Measurements from ENCODE around the gene SH3GL2.

Gene SH3GL2

DNA sequence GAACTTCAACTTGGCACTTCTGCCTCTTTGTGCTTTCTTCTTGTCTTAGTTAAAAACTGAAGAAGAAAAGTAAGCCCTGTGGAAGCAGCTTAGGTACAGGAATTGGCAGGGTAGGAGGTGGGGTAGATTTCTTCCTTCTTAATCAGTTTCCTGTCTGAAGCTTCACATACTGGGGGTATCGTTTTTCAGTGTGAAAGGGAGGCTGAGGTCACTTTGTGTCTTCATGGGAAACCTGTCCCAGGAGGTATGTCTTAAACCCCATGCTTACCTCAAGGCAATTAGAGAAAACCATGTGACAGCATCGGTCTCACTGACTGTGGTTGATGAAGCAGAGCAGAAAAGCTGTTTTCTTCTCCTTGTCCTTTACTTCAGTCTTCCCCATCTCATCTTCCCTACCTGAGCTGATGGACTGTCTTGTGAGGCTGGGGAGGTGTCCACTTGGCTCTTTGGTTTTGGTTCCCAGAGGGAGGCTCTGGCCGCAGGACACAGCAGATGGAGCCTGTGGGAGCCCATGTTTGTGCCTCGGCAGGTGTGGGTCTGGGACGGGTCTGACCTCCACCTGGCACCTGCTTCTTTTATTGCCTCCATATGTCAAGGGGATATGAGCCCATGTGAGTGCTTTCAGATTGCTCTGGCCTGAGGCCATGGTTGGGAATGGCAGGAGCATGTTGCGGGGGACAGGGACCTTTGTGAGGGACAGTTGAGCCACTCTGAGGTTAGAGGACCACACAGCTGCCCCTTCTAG, 47.0 kb downstream of the SH3GL2 start:
- H3K4me3 ChIP-seq (ENCODE audit: low read length in 2 of 2), result no peak overlapping the region
- H3K36me3 ChIP-seq (ENCODE audit: control insufficient read depth in 2 of 2, insufficient read depth in 2 of 2, low read length in 2 of 2), result no peaks in the 10 kb centered on the region

DNA sequence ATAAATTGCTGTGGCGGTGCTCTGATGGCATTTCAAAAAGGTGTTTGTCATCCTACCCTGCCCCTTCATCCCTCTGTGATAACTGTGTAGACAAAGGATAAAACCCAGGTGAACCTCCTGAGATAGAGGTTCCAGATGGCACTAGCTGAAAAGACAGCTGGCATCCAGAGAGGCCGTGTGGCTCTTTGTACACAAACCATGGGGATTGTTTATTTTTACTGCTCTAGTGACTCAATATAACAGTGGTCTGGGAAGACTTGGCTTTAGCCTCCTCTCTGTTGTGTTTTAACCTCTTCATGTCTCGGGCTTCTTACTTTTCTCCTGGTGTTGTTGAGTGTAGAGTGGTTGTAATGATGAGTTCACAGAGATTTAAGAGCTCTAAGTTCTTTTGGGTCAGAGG, 48.8 kb downstream of the SH3GL2 start:
- Histone ChIP-seq H3K36me3 (ENCODE audit: control insufficient read depth in 2 of 2, insufficient read depth in 2 of 2, low read length in 2 of 2) (no peaks in the 10 kb centered on the region), H3K27ac (ENCODE audit: low read depth in 2 of 2, low read length in 2 of 2) (no peak overlapping the region), H3K4me1 (ENCODE audit: control insufficient read depth in 2 of 2, insufficient read depth in 2 of 2, low read length in 2 of 2) (no peaks in the 10 kb centered on the region), H3K9ac (ENCODE audit: low read depth in 1 of 2, low read length in 2 of 2) (no peak overlapping the region), H3K9me3 (ENCODE audit: control insufficient read depth in 2 of 2, low read length in 2 of 2) (no peaks in the 10 kb centered on the region), H3K4me3 (ENCODE audit: low read length in 2 of 2) (no peak overlapping the region), H3K27me3 (ENCODE audit: control insufficient read depth in 2 of 2, insufficient read depth in 2 of 2, low read length in 2 of 2) (no peaks in the 10 kb centered on the region)

More for the DNA sequence above, 47.0 kb downstream of the SH3GL2 start:
- no peaks in the 10 kb centered on the region for H3K9me3 ChIP-seq (ENCODE audit: control insufficient read depth in 2 of 2, low read length in 2 of 2)
- no peak overlapping the region for H3K27ac ChIP-seq (ENCODE audit: low read depth in 2 of 2, low read length in 2 of 2)
- H3K4me1 ChIP-seq (ENCODE audit: control insufficient read depth in 2 of 2, insufficient read depth in 2 of 2, low read length in 2 of 2), result no peaks in the 10 kb centered on the region
- H3K27me3 ChIP-seq (ENCODE audit: control insufficient read depth in 2 of 2, insufficient read depth in 2 of 2, low read length in 2 of 2), result no peaks in the 10 kb centered on the region
- H3K9ac ChIP-seq (ENCODE audit: low read depth in 1 of 2, low read length in 2 of 2), result no peak overlapping the region

DNA sequence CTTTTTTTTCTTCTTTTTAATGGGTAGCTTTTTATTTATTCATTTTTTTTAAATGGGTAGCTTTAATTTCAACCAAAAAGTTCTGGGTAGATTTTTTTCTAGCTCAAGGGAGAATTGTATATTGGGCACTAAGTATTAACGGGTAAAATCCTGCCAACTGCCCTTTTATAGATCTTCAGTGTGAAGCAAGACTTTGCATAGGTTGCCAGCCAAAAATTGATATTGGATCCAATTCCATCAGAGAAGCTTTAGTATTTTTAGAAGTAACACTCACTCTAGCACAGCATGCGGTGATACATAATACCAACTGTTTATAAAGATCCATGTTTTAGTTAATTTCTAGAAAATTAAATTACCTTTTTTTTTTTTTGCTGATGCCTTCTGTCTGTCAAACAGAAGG, 49.8 kb downstream of the SH3GL2 start:
- no peak overlapping the region for H3K4me3 ChIP-seq (ENCODE audit: low read length in 2 of 2)
- no peaks in the 10 kb centered on the region for H3K36me3 ChIP-seq (ENCODE audit: control insufficient read depth in 2 of 2, insufficient read depth in 2 of 2, low read length in 2 of 2)
- H3K27ac ChIP-seq (ENCODE audit: low read depth in 2 of 2, low read length in 2 of 2), result no peak overlapping the region
- H3K4me1 ChIP-seq (ENCODE audit: control insufficient read depth in 2 of 2, insufficient read depth in 2 of 2, low read length in 2 of 2), result no peaks in the 10 kb centered on the region
- H3K27me3 ChIP-seq (ENCODE audit: control insufficient read depth in 2 of 2, insufficient read depth in 2 of 2, low read length in 2 of 2), result no peaks in the 10 kb centered on the region
- H3K9me3 ChIP-seq (ENCODE audit: control insufficient read depth in 2 of 2, low read length in 2 of 2), result no peaks in the 10 kb centered on the region
- no peak overlapping the region for H3K9ac ChIP-seq (ENCODE audit: low read depth in 1 of 2, low read length in 2 of 2)

DNA sequence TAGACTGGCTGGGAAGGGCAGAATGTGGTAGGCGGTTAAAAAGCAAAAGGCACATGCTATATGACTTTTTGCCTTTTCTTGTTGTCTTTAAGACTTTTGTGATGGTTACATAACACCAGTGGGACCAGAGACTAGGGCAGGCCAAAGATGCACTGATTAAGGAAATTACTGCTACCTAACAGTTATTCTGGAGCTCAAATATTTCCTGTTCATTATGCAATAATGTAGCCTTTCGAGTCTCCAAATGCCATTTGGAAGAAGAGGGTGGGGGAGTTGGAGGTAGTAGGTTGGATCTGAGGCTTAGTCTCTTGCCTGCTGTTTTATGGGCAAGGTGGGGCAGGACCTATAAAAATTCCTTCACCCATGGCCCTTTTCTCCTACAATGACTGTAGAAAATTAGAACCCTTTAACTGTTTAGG, 51.7 kb downstream of the SH3GL2 start:
- Histone ChIP-seq H3K9me3 (ENCODE audit: control insufficient read depth in 2 of 2, low read length in 2 of 2) (no peaks in the 10 kb centered on the region), H3K4me1 (ENCODE audit: control insufficient read depth in 2 of 2, insufficient read depth in 2 of 2, low read length in 2 of 2) (no peaks in the 10 kb centered on the region), H3K36me3 (ENCODE audit: control insufficient read depth in 2 of 2, insufficient read depth in 2 of 2, low read length in 2 of 2) (no peaks in the 10 kb centered on the region), H3K27ac (ENCODE audit: low read depth in 2 of 2, low read length in 2 of 2) (no peak overlapping the region), H3K9ac (ENCODE audit: low read depth in 1 of 2, low read length in 2 of 2) (no peak overlapping the region), H3K27me3 (ENCODE audit: control insufficient read depth in 2 of 2, insufficient read depth in 2 of 2, low read length in 2 of 2) (no peaks in the 10 kb centered on the region), H3K4me3 (ENCODE audit: low read length in 2 of 2) (no peak overlapping the region)

DNA sequence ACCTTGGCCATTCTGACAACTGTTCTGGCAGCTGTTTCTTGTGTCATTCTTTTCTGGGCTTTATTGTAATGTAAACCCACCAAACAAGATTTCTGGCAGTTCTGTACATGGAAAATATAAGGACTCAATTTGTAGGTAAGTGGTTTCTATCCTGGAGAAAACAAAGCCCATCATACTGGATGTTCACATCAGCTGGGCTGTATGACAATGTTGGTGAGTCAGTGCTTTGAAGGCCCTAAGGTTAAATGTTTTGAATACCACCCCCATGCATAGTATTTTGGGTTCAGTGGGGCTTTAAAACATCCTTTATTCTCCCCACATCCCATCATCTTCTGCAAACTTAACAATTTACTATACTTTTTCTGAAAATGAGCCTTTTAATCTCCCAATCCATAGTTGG, 52.5 kb downstream of the SH3GL2 start:
- Histone ChIP-seq H3K27me3 (ENCODE audit: control insufficient read depth in 2 of 2, insufficient read depth in 2 of 2, low read length in 2 of 2) (no peaks in the 10 kb centered on the region), H3K9ac (ENCODE audit: low read depth in 1 of 2, low read length in 2 of 2) (no peak overlapping the region), H3K4me3 (ENCODE audit: low read length in 2 of 2) (no peak overlapping the region), H3K9me3 (ENCODE audit: control insufficient read depth in 2 of 2, low read length in 2 of 2) (no peaks in the 10 kb centered on the region), H3K27ac (ENCODE audit: low read depth in 2 of 2, low read length in 2 of 2) (no peak overlapping the region), H3K4me1 (ENCODE audit: control insufficient read depth in 2 of 2, insufficient read depth in 2 of 2, low read length in 2 of 2) (no peaks in the 10 kb centered on the region), H3K36me3 (ENCODE audit: control insufficient read depth in 2 of 2, insufficient read depth in 2 of 2, low read length in 2 of 2) (no peaks in the 10 kb centered on the region)

DNA sequence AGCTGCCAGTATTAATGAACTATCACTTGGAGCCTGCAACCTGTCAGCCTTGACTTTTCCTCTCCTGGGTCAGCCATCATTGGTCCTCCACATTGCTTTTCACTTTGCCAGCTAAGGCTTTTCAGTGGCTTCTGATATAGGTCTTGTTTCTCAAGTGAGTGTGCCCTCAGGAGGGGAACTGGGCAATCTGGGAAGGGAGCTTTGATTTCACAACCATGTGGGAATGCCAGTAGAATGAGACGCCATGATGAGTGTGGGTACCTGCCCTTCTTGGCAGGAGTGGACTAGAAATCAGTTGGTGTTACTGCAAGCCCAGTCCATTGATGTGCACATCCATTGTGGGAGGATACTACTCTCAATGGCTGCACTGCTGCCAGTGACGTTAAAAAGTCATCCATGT, 54.1 kb downstream of the SH3GL2 start:
- Histone ChIP-seq H3K9ac (ENCODE audit: low read depth in 1 of 2, low read length in 2 of 2) (no peak overlapping the region), H3K36me3 (ENCODE audit: control insufficient read depth in 2 of 2, insufficient read depth in 2 of 2, low read length in 2 of 2) (no peaks in the 10 kb centered on the region), H3K4me3 (ENCODE audit: low read length in 2 of 2) (no peak overlapping the region), H3K27ac (ENCODE audit: low read depth in 2 of 2, low read length in 2 of 2) (no peak overlapping the region), H3K27me3 (ENCODE audit: control insufficient read depth in 2 of 2, insufficient read depth in 2 of 2, low read length in 2 of 2) (no peaks in the 10 kb centered on the region), H3K9me3 (ENCODE audit: control insufficient read depth in 2 of 2, low read length in 2 of 2) (no peaks in the 10 kb centered on the region), H3K4me1 (ENCODE audit: control insufficient read depth in 2 of 2, insufficient read depth in 2 of 2, low read length in 2 of 2) (no peaks in the 10 kb centered on the region)

DNA sequence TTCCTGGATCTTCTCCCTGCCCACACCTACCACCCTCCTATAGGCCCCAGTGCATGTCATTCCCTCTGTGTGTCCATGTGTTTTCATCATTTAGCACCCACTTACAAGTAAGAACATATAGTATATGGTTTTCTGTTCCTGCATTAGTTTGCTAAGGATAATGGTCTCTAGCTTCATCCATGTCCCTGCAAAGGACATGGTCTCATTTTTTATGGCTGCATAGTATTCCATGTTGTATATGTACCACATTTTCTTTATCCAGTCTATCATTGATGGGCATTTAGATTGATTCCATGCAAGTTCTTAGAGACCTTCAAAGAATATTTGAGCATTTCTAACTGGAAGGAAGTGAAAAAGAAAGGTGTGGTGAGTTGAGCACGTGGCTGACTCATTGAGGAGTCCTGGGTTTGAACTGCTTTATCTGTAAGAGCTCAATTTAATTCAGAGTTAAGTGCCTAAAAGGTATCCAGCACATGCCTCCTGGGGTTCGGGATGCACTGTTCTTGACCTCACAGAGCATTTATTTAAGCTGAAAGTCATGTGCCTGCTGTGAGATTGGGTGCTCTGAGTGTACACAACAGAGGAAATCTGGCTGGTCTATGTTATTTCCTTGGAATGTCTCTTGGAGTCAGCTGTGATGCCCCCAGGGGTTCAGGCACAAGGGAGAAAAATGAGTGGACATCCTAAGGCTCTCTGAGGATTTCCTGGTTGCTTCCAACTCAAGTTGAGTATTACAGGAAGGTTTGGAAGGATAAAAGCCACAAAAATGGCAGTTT, 56.4 kb downstream of the SH3GL2 start:
- Histone ChIP-seq H3K36me3 (ENCODE audit: control insufficient read depth in 2 of 2, insufficient read depth in 2 of 2, low read length in 2 of 2) (no peaks in the 10 kb centered on the region), H3K27ac (ENCODE audit: low read depth in 2 of 2, low read length in 2 of 2) (no peak overlapping the region)

DNA sequence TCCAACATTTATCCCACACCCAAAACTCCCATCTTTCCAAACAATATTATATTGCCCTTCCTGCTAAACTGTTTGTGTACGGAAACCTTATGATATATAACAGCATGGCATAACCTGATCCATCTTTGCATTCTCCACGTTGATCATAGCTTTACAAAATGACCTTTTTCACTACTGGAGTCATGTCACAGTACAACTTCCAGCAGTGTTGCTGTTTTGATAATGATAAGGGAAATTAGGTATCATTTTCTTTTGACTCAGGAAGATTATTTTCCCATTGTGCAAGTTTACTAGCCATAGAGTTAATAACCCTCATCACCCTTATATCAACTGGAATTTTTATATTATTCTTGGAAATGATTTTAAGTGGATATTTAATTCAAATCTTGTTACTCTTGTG, 57.5 kb downstream of the SH3GL2 start:
- Histone ChIP-seq H3K36me3 (ENCODE audit: control insufficient read depth in 2 of 2, insufficient read depth in 2 of 2, low read length in 2 of 2) (no peaks in the 10 kb centered on the region), H3K9me3 (ENCODE audit: control insufficient read depth in 2 of 2, low read length in 2 of 2) (no peaks in the 10 kb centered on the region), H3K4me1 (ENCODE audit: control insufficient read depth in 2 of 2, insufficient read depth in 2 of 2, low read length in 2 of 2) (no peaks in the 10 kb centered on the region), H3K4me3 (ENCODE audit: low read length in 2 of 2) (no peak overlapping the region), H3K9ac (ENCODE audit: low read depth in 1 of 2, low read length in 2 of 2) (no peak overlapping the region), H3K27ac (ENCODE audit: low read depth in 2 of 2, low read length in 2 of 2) (no peak overlapping the region), H3K27me3 (ENCODE audit: control insufficient read depth in 2 of 2, insufficient read depth in 2 of 2, low read length in 2 of 2) (no peaks in the 10 kb centered on the region)

More for the DNA sequence above, 56.4 kb downstream of the SH3GL2 start:
- H3K9ac ChIP-seq (ENCODE audit: low read depth in 1 of 2, low read length in 2 of 2), result no peak overlapping the region
- no peaks in the 10 kb centered on the region for H3K4me1 ChIP-seq (ENCODE audit: control insufficient read depth in 2 of 2, insufficient read depth in 2 of 2, low read length in 2 of 2)
- H3K9me3 ChIP-seq (ENCODE audit: control insufficient read depth in 2 of 2, low read length in 2 of 2), result no peaks in the 10 kb centered on the region
- H3K27me3 ChIP-seq (ENCODE audit: control insufficient read depth in 2 of 2, insufficient read depth in 2 of 2, low read length in 2 of 2), result no peaks in the 10 kb centered on the region
- H3K4me3 ChIP-seq (ENCODE audit: low read length in 2 of 2), result no peak overlapping the region

DNA sequence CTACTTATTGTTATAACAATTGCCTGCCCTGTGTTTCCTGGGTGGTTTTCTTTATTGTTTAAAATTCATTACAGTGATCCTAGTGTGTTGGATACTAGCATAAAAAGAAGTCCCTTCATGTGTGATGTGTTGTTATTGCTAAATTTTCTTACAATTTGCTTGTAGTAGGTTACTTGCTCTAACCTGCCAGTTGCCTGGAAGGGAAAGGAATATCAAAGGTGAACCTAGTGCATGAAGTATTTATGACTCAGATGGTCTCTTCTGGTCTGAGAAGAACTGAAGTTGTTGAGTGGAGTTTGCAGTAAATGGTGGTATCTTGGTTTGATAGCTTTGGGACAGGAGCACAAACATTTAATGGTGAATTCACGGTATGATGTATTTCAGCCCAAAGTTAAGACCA, 58.0 kb downstream of the SH3GL2 start:
- no peaks in the 10 kb centered on the region for H3K4me1 ChIP-seq (ENCODE audit: control insufficient read depth in 2 of 2, insufficient read depth in 2 of 2, low read length in 2 of 2)
- H3K27ac ChIP-seq (ENCODE audit: low read depth in 2 of 2, low read length in 2 of 2), result no peak overlapping the region

DNA sequence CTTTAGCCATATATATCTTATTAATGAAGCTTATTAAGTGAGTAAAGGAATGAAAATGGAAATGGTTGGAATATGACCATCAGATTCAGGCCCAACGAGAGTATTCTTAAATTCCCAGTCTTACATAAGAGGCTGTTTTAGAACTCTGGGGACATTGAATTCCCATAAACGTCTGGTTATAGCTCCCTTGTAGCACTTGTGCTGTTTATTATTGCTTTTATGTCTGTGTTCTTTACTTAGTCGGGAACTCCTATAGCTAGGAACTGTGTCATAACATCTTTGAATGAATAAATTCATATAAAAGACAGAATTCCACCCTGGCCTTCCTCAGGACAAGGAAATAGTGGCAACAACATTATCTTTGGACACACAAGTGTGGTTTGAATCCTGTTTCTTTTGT, 58.4 kb downstream of the SH3GL2 start:
- Histone ChIP-seq H3K4me3 (ENCODE audit: low read length in 2 of 2) (no peak overlapping the region), H3K27ac (ENCODE audit: low read depth in 2 of 2, low read length in 2 of 2) (no peak overlapping the region), H3K4me1 (ENCODE audit: control insufficient read depth in 2 of 2, insufficient read depth in 2 of 2, low read length in 2 of 2) (no peaks in the 10 kb centered on the region), H3K9ac (ENCODE audit: low read depth in 1 of 2, low read length in 2 of 2) (no peak overlapping the region), H3K27me3 (ENCODE audit: control insufficient read depth in 2 of 2, insufficient read depth in 2 of 2, low read length in 2 of 2) (no peaks in the 10 kb centered on the region), H3K9me3 (ENCODE audit: control insufficient read depth in 2 of 2, low read length in 2 of 2) (no peaks in the 10 kb centered on the region), H3K36me3 (ENCODE audit: control insufficient read depth in 2 of 2, insufficient read depth in 2 of 2, low read length in 2 of 2) (no peaks in the 10 kb centered on the region)

More for the DNA sequence above, 58.0 kb downstream of the SH3GL2 start:
- no peak overlapping the region for H3K9ac ChIP-seq (ENCODE audit: low read depth in 1 of 2, low read length in 2 of 2)
- no peak overlapping the region for H3K4me3 ChIP-seq (ENCODE audit: low read length in 2 of 2)
- no peaks in the 10 kb centered on the region for H3K36me3 ChIP-seq (ENCODE audit: control insufficient read depth in 2 of 2, insufficient read depth in 2 of 2, low read length in 2 of 2)
- H3K9me3 ChIP-seq (ENCODE audit: control insufficient read depth in 2 of 2, low read length in 2 of 2), result no peaks in the 10 kb centered on the region
- H3K27me3 ChIP-seq (ENCODE audit: control insufficient read depth in 2 of 2, insufficient read depth in 2 of 2, low read length in 2 of 2), result no peaks in the 10 kb centered on the region

Data from mucosa of rectum (tissue), 2 donors.